ENCODE results near the gene MAP1B.

MAP1B gene

GRCh38 chr5:72202331-72202825 is 95.1 kb downstream of the MAP1B start:
- H3K27me3 ChIP-seq (replicated peaks in 2 of 5; ENCODE audit: control insufficient read depth in 4 of 5, insufficient read depth in 5 of 5, low read length in 4 of 5): peaks cover 0 to 5% (median 0%) of the 10 kb centered on the region in 5 experiments
- no peaks in the 10 kb centered on the region for H3K36me3 ChIP-seq (ENCODE audit: control insufficient read depth in 4 of 4, insufficient read depth in 4 of 4, low read length in 3 of 4)
- WGBS (ENCODE audit: insufficient coverage): no CpG with 5 or more reads among the region's 3 CpGs
- H3K4me3 ChIP-seq (ENCODE audit: control insufficient read depth in 1 of 7, extremely low read depth in 1 of 7, insufficient read depth in 4 of 7, low read depth in 2 of 7, low read length in 6 of 7): no peak overlapping the region
- POLR2A ChIA-PET: no interaction called here
- no peak for DNase-seq
- H3K27ac ChIP-seq (ENCODE audit: insufficient read depth in 1 of 2, low read depth in 1 of 2, low read length in 2 of 2, poor library complexity in 1 of 2, severe bottlenecking in 2 of 2): no peak overlapping the region
- no peaks in the 10 kb centered on the region for H3K4me1 ChIP-seq (ENCODE audit: control extremely low read depth in 1 of 4, control insufficient read depth in 4 of 4, insufficient read depth in 4 of 4, low read length in 3 of 4)
- H3K9me3 ChIP-seq (ENCODE audit: control extremely low read depth in 1 of 5, control insufficient read depth in 4 of 5, insufficient read depth in 2 of 5, low read depth in 1 of 5, low read length in 4 of 5): peaks cover 0 to 4% (median 0%) of the 10 kb centered on the region in 5 experiments
- CTCF ChIA-PET: no interaction called here

GRCh38 chr5:72203251-72203845 is 96.1 kb downstream of the MAP1B start:
- Histone ChIP-seq H3K36me3 (ENCODE audit: control insufficient read depth in 4 of 4, insufficient read depth in 4 of 4, low read length in 3 of 4) (no peaks in the 10 kb centered on the region), H3K4me1 (ENCODE audit: control extremely low read depth in 1 of 4, control insufficient read depth in 4 of 4, insufficient read depth in 4 of 4, low read length in 3 of 4) (no peaks in the 10 kb centered on the region), H3K9me3 (ENCODE audit: control extremely low read depth in 1 of 5, control insufficient read depth in 4 of 5, insufficient read depth in 2 of 5, low read depth in 1 of 5, low read length in 4 of 5) (peaks cover 0 to under 1% (median 0%) of the 10 kb centered on the region in 5 experiments), H3K27me3 (replicated peaks in 2 of 5; ENCODE audit: control insufficient read depth in 4 of 5, insufficient read depth in 5 of 5, low read length in 4 of 5) (no peaks in the 10 kb centered on the region), H3K4me3 (ENCODE audit: control insufficient read depth in 1 of 7, extremely low read depth in 1 of 7, insufficient read depth in 4 of 7, low read depth in 2 of 7, low read length in 6 of 7) (no peak overlapping the region), H3K27ac (ENCODE audit: insufficient read depth in 1 of 2, low read depth in 1 of 2, low read length in 2 of 2, poor library complexity in 1 of 2, severe bottlenecking in 2 of 2) (no peak overlapping the region)
- POLR2A ChIA-PET: interaction anchor here (0.6 kb wide), 1 partner anchor 45 kb away, joined by 5 read pairs; no protein-coding TSS in a partner anchor
- over 99% methylated on average over 8 of the region's 8 CpGs for WGBS (ENCODE audit: insufficient coverage)
- CTCF ChIA-PET: no interaction called here
- no peak for DNase-seq

- no peaks in the 10 kb centered on the region for H3K36me3 ChIP-seq (ENCODE audit: control insufficient read depth in 4 of 4, insufficient read depth in 4 of 4, low read length in 3 of 4)
- H3K9me3 ChIP-seq (ENCODE audit: control extremely low read depth in 1 of 5, control insufficient read depth in 4 of 5, insufficient read depth in 2 of 5, low read depth in 1 of 5, low read length in 4 of 5): no peaks in the 10 kb centered on the region
- ChIA-PET POLR2A (interaction anchor here (0.7 kb wide), 1 partner anchor 13 kb away, joined by 3 read pairs; no protein-coding TSS in a partner anchor), CTCF (no interaction called here)
- H3K4me1 ChIP-seq (ENCODE audit: control extremely low read depth in 1 of 4, control insufficient read depth in 4 of 4, insufficient read depth in 4 of 4, low read length in 3 of 4): no peaks in the 10 kb centered on the region
- no peak for DNase-seq
- H3K27ac ChIP-seq (ENCODE audit: insufficient read depth in 1 of 2, low read depth in 1 of 2, low read length in 2 of 2, poor library complexity in 1 of 2, severe bottlenecking in 2 of 2): no peak overlapping the region
- 100% methylated on average over 1 of the region's 1 CpG for WGBS (ENCODE audit: insufficient coverage)
- H3K4me3 ChIP-seq (ENCODE audit: control insufficient read depth in 1 of 7, extremely low read depth in 1 of 7, insufficient read depth in 4 of 7, low read depth in 2 of 7, low read length in 6 of 7): no peak overlapping the region
- H3K27me3 ChIP-seq (replicated peaks in 2 of 5; ENCODE audit: control insufficient read depth in 4 of 5, insufficient read depth in 5 of 5, low read length in 4 of 5): no peaks in the 10 kb centered on the region
Measured at GRCh38 chr5:72204946-72205345, 97.7 kb downstream of the MAP1B start.

- WGBS (ENCODE audit: insufficient coverage): 93% methylated on average over 3 of the region's 3 CpGs
- Histone ChIP-seq H3K4me3 (ENCODE audit: control insufficient read depth in 1 of 7, extremely low read depth in 1 of 7, insufficient read depth in 4 of 7, low read depth in 2 of 7, low read length in 6 of 7) (no peak overlapping the region), H3K27me3 (replicated peaks in 2 of 5; ENCODE audit: control insufficient read depth in 4 of 5, insufficient read depth in 5 of 5, low read length in 4 of 5) (no peaks in the 10 kb centered on the region), H3K27ac (ENCODE audit: insufficient read depth in 1 of 2, low read depth in 1 of 2, low read length in 2 of 2, poor library complexity in 1 of 2, severe bottlenecking in 2 of 2) (no peak overlapping the region), H3K9me3 (ENCODE audit: control extremely low read depth in 1 of 5, control insufficient read depth in 4 of 5, insufficient read depth in 2 of 5, low read depth in 1 of 5, low read length in 4 of 5) (no peaks in the 10 kb centered on the region), H3K36me3 (ENCODE audit: control insufficient read depth in 4 of 4, insufficient read depth in 4 of 4, low read length in 3 of 4) (no peaks in the 10 kb centered on the region), H3K4me1 (ENCODE audit: control extremely low read depth in 1 of 4, control insufficient read depth in 4 of 4, insufficient read depth in 4 of 4, low read length in 3 of 4) (no peaks in the 10 kb centered on the region)
- POLR2A ChIA-PET: interaction anchor here (0.7 kb wide), 1 partner anchor 12 kb away, joined by 3 read pairs; no protein-coding TSS in a partner anchor
- CTCF ChIA-PET: no interaction called here
- no peak for DNase-seq
Measured at GRCh38 chr5:72205431-72206009, 98.2 kb downstream of the MAP1B start.

GRCh38 chr5:72206160-72206559 is 98.9 kb downstream of the MAP1B start:
- ChIA-PET CTCF (no interaction called here), POLR2A (no interaction called here)
- H3K4me1 ChIP-seq (ENCODE audit: control extremely low read depth in 1 of 4, control insufficient read depth in 4 of 4, insufficient read depth in 4 of 4, low read length in 3 of 4): no peaks in the 10 kb centered on the region
- no peaks in the 10 kb centered on the region for H3K27me3 ChIP-seq (replicated peaks in 2 of 5; ENCODE audit: control insufficient read depth in 4 of 5, insufficient read depth in 5 of 5, low read length in 4 of 5)
- H3K4me3 ChIP-seq (ENCODE audit: control insufficient read depth in 1 of 7, extremely low read depth in 1 of 7, insufficient read depth in 4 of 7, low read depth in 2 of 7, low read length in 6 of 7): no peak overlapping the region
- no peak for DNase-seq
- 100% methylated on average over 1 of the region's 3 CpGs for WGBS (ENCODE audit: insufficient coverage)
- H3K9me3 ChIP-seq (ENCODE audit: control extremely low read depth in 1 of 5, control insufficient read depth in 4 of 5, insufficient read depth in 2 of 5, low read depth in 1 of 5, low read length in 4 of 5): no peaks in the 10 kb centered on the region
- H3K27ac ChIP-seq (ENCODE audit: insufficient read depth in 1 of 2, low read depth in 1 of 2, low read length in 2 of 2, poor library complexity in 1 of 2, severe bottlenecking in 2 of 2): no peak overlapping the region
- no peaks in the 10 kb centered on the region for H3K36me3 ChIP-seq (ENCODE audit: control insufficient read depth in 4 of 4, insufficient read depth in 4 of 4, low read length in 3 of 4)

- no peak overlapping the region for H3K27ac ChIP-seq (ENCODE audit: insufficient read depth in 1 of 2, low read depth in 1 of 2, low read length in 2 of 2, poor library complexity in 1 of 2, severe bottlenecking in 2 of 2)
- no peak overlapping the region for H3K4me3 ChIP-seq (ENCODE audit: control insufficient read depth in 1 of 7, extremely low read depth in 1 of 7, insufficient read depth in 4 of 7, low read depth in 2 of 7, low read length in 6 of 7)
- H3K9me3 ChIP-seq (ENCODE audit: control extremely low read depth in 1 of 5, control insufficient read depth in 4 of 5, insufficient read depth in 2 of 5, low read depth in 1 of 5, low read length in 4 of 5): no peaks in the 10 kb centered on the region
- CTCF ChIA-PET: no interaction called here
- no CpG with 5 or more reads among the region's 3 CpGs for WGBS (ENCODE audit: insufficient coverage)
- DNase-seq: no peak
- H3K4me1 ChIP-seq (ENCODE audit: control extremely low read depth in 1 of 4, control insufficient read depth in 4 of 4, insufficient read depth in 4 of 4, low read length in 3 of 4): no peaks in the 10 kb centered on the region
- no peaks in the 10 kb centered on the region for H3K36me3 ChIP-seq (ENCODE audit: control insufficient read depth in 4 of 4, insufficient read depth in 4 of 4, low read length in 3 of 4)
- H3K27me3 ChIP-seq (replicated peaks in 2 of 5; ENCODE audit: control insufficient read depth in 4 of 5, insufficient read depth in 5 of 5, low read length in 4 of 5): no peaks in the 10 kb centered on the region
- POLR2A ChIA-PET: no interaction called here
Measured at GRCh38 chr5:72206994-72207393, 99.7 kb downstream of the MAP1B start.

GRCh38 chr5:72208324-72208926 is 101.2 kb downstream of the MAP1B start:
- Histone ChIP-seq H3K36me3 (ENCODE audit: control insufficient read depth in 4 of 4, insufficient read depth in 4 of 4, low read length in 3 of 4) (no peaks in the 10 kb centered on the region), H3K4me3 (ENCODE audit: control insufficient read depth in 1 of 7, extremely low read depth in 1 of 7, insufficient read depth in 4 of 7, low read depth in 2 of 7, low read length in 6 of 7) (no peak overlapping the region), H3K9me3 (ENCODE audit: control extremely low read depth in 1 of 5, control insufficient read depth in 4 of 5, insufficient read depth in 2 of 5, low read depth in 1 of 5, low read length in 4 of 5) (no peaks in the 10 kb centered on the region), H3K27me3 (replicated peaks in 2 of 5; ENCODE audit: control insufficient read depth in 4 of 5, insufficient read depth in 5 of 5, low read length in 4 of 5) (no peaks in the 10 kb centered on the region), H3K4me1 (ENCODE audit: control extremely low read depth in 1 of 4, control insufficient read depth in 4 of 4, insufficient read depth in 4 of 4, low read length in 3 of 4) (no peaks in the 10 kb centered on the region), H3K27ac (ENCODE audit: insufficient read depth in 1 of 2, low read depth in 1 of 2, low read length in 2 of 2, poor library complexity in 1 of 2, severe bottlenecking in 2 of 2) (no peak overlapping the region)
- CTCF ChIA-PET: no interaction called here
- DNase-seq: no peak
- 100% methylated on average over 1 of the region's 3 CpGs for WGBS (ENCODE audit: insufficient coverage)
- POLR2A ChIA-PET: no interaction called here
